DMS53 treated with DMSO at 0.1 percent for 48 hours (cell line): ENCODE measurements around the gene TNNT3.
"Not testable (repeated sequence)": the region's sequence is repeated elsewhere in the genome, so short reads cannot be mapped to it uniquely, and the experiment has no call there.

ENCODE experiments used
- DNase-seq: peaks from one replicate; lab custom pipeline; 2025; ENCODE audit not compliant: unreplicated experiment; lab: John Stamatoyannopoulos, UW

The TNNT3 gene

GRCh38 chr11:1881442-1882264 lies 37.9 kb upstream of the TNNT3 start:
- no peak for DNase-seq

- peak; percentile 74 for DNase-seq
Observed at GRCh38 chr11:1882265-1883238, 37.0 kb upstream of the TNNT3 start.

GRCh38 chr11:1883346-1884302 lies 35.9 kb upstream of the TNNT3 start:
- DNase-seq, result no peak

GRCh38 chr11:1884303-1884700 lies 35.2 kb upstream of the TNNT3 start:
- DNase-seq, result no peak

GRCh38 chr11:1886551-1886950 lies 33.0 kb upstream of the TNNT3 start:
- DNase-seq, result not testable (repeated sequence)

GRCh38 chr11:1887451-1888346 lies 31.8 kb upstream of the TNNT3 start:
- no peak for DNase-seq

GRCh38 chr11:1888347-1888753 lies 31.2 kb upstream of the TNNT3 start:
- DNase-seq, result no peak

- no peak for DNase-seq
Observed at GRCh38 chr11:1888811-1889210, 30.7 kb upstream of the TNNT3 start.

- no peak for DNase-seq
Observed at GRCh38 chr11:1889224-1889930, 30.1 kb upstream of the TNNT3 start.

GRCh38 chr11:1889941-1890855 lies 29.3 kb upstream of the TNNT3 start:
- DNase-seq, result no peak

- DNase-seq, result no peak
Observed at GRCh38 chr11:1890856-1891830, 28.4 kb upstream of the TNNT3 start.

GRCh38 chr11:1891831-1892115 lies 27.7 kb upstream of the TNNT3 start, which contains the start of gene PRR33:
Gene PRR33, minus strand, starts transcription at chr11:1891895. Its CDS starts 1,311 bp downstream, at chr11:1890584.
- no peak for DNase-seq

GRCh38 chr11:1892116-1892515 lies 27.4 kb upstream of the TNNT3 start:
- DNase-seq, result no peak

- no peak for DNase-seq
Observed at GRCh38 chr11:1892558-1892957, 26.9 kb upstream of the TNNT3 start.

GRCh38 chr11:1893581-1894359 lies 25.7 kb upstream of the TNNT3 start:
- no peak for DNase-seq

GRCh38 chr11:1894759-1895158 lies 24.7 kb upstream of the TNNT3 start:
- no peak for DNase-seq
